Activated T-helper 1 cell treated with anti-CD3 and anti-CD28 coated beads, Interleukin-12 subunit alpha, Interleukin-12 subunit beta, Interleukin-2, Interleukin-4 antibody, amounts not matched to agents 30 ng/mL and 10 ng/mL and 1 ng/mL, durations not matched to agents 14 hours and 24 hours and 36 hours (primary cell): ENCODE data around the gene RIPOR2. TPM values are rescaled to one million over a fixed set of nuclear protein-coding genes. Genes with fewer than 3 reads are reported as not detected.

Experiments used
- DNase-seq: peaks from one replicate; pipeline ENCODE4 v3.0.0; 2021; ENCODE audit warnings: low spot score
- H3K27ac Mint-ChIP-seq: one replicate; pipeline ENCODE4 v1.8.0; 2021; ENCODE audit warnings: mild to moderate bottlenecking, mixed read lengths
- H3K27me3 Mint-ChIP-seq: one replicate; pipeline ENCODE4 v1.8.0; 2022; ENCODE audit warnings: mild to moderate bottlenecking, moderate library complexity, mixed read lengths; ENCODE audit not compliant: insufficient read depth
- H3K36me3 Mint-ChIP-seq: one replicate; pipeline ENCODE4 v1.8.0; 2021; ENCODE audit warnings: low read depth, mixed read lengths
- H3K4me1 Mint-ChIP-seq: one replicate; pipeline ENCODE4 v1.8.0; 2021; ENCODE audit warnings: low read depth, mixed read lengths
- H3K4me3 Mint-ChIP-seq: one replicate; pipeline ENCODE4 v1.8.0; 2021; ENCODE audit warnings: mild to moderate bottlenecking, moderate library complexity, mixed read lengths
- H3K9me3 Mint-ChIP-seq: one replicate; pipeline ENCODE4 v1.8.0; 2021; ENCODE audit warnings: mixed read lengths
- intact Hi-C: fragments of 100-400 bp; cut with micrococcal nuclease; formaldehyde crosslinking; loops from one replicate; pipeline ENCODE4 v1.15.1; 2024
- total RNA-seq: library from RNA; stranded (reverse); gene quantifications from 2 replicates; pipeline ENCODE4 v1.2.3, GENCODE V29; 2022

RIPOR2 gene
- total RNA-seq, 1 donor from 2014 or later = 30.8 TPM

DNA sequence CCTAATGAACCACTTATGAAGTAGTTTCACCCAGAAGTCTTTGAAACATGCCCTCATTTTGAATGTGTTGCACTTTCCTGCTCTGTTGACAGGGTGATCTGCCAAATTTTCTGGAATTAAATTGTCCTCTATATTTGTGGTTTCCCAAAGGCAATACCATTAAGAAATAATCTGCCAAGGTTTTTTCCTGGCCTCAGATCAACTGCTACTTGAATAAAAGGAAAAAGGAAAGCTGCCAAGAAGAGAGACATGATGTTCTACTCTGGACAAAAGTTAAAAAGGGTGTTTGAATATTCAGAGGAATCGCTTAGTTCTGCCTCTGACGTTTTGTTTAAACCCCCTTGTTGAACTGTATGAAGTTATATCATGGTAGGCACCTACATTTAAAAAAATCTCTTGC lies 99.7 kb downstream of the RIPOR2 start:
- H3K4me1 Mint-ChIP-seq = peaks cover 48% of the 10 kb centered on the region

DNA sequence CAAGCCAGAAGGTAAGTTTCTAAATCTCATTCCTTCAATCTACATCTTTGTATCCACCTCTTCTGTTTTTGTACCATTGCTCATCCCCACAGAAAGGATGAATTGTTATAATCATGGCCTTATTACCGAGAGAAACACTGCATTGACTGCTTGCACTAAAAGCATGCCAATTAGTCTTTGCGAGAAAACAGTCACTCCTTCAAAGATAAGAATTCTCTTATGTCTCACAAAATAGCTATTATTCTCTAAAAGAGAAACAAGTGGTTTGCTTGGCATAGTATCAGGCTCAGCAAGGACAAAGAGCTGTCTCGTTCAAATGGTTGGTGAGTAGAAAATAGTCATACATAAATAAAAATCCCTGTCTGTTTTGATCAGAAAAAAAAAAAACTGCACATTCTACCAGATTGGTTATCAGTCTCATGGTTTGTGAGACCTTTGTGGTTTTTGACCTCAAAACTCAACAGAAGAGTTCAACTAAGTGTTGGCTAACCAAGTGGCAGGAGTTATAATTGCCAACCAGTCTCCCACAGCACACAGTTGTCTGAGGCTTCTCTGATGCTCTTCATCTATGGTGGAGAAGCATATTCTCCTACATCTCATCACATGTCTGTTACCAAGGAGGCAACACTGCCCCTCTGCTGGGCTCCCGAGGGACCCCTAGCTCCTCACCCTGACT lies 101.9 kb downstream of the RIPOR2 start:
- H3K4me3 Mint-ChIP-seq = no peak overlapping the region
- H3K4me1 Mint-ChIP-seq = peaks cover 25% of the 10 kb centered on the region
- no peak for DNase-seq
- H3K36me3 Mint-ChIP-seq = peaks cover 58% of the 10 kb centered on the region
- no peaks in the 10 kb centered on the region for H3K9me3 Mint-ChIP-seq
- intact Hi-C loops = no loop called here
- no peaks in the 10 kb centered on the region for H3K27me3 Mint-ChIP-seq
- peak overlapping the region; percentile 61 for H3K27ac Mint-ChIP-seq

More for the DNA sequence above, 99.7 kb downstream of the RIPOR2 start:
- intact Hi-C loops = no loop called here
- H3K27ac Mint-ChIP-seq = no peak overlapping the region
- H3K36me3 Mint-ChIP-seq = peaks cover 63% of the 10 kb centered on the region
- no peak overlapping the region for H3K4me3 Mint-ChIP-seq
- DNase-seq = no peak
- no peaks in the 10 kb centered on the region for H3K9me3 Mint-ChIP-seq
- H3K27me3 Mint-ChIP-seq = no peaks in the 10 kb centered on the region

DNA sequence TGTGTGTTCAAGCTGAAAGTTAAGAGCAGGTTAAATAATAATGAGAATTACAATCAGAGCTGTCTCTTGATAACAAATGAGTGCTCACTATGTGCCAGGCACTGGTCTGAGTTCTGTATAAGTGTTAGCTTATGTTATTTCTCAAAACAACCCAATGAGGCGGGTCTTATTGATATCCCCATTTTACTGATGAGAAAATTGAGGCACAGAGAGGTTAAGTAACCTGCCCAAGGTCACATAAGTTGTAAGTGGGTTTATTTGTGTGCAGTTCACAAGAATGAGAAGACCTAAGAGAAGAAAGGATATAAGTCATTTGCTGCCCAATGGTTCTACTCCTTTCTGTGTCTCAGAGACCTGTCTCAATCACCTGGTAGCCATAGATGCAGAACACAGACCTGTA lies 103.0 kb downstream of the RIPOR2 start:
- no peak overlapping the region for H3K4me3 Mint-ChIP-seq
- peaks cover 20% of the 10 kb centered on the region for H3K4me1 Mint-ChIP-seq
- H3K27me3 Mint-ChIP-seq = no peaks in the 10 kb centered on the region
- H3K36me3 Mint-ChIP-seq = peaks cover 58% of the 10 kb centered on the region
- intact Hi-C loops = no loop called here
- H3K9me3 Mint-ChIP-seq = no peaks in the 10 kb centered on the region
- no peak for DNase-seq
- H3K27ac Mint-ChIP-seq = peak overlapping the region; percentile 62

DNA sequence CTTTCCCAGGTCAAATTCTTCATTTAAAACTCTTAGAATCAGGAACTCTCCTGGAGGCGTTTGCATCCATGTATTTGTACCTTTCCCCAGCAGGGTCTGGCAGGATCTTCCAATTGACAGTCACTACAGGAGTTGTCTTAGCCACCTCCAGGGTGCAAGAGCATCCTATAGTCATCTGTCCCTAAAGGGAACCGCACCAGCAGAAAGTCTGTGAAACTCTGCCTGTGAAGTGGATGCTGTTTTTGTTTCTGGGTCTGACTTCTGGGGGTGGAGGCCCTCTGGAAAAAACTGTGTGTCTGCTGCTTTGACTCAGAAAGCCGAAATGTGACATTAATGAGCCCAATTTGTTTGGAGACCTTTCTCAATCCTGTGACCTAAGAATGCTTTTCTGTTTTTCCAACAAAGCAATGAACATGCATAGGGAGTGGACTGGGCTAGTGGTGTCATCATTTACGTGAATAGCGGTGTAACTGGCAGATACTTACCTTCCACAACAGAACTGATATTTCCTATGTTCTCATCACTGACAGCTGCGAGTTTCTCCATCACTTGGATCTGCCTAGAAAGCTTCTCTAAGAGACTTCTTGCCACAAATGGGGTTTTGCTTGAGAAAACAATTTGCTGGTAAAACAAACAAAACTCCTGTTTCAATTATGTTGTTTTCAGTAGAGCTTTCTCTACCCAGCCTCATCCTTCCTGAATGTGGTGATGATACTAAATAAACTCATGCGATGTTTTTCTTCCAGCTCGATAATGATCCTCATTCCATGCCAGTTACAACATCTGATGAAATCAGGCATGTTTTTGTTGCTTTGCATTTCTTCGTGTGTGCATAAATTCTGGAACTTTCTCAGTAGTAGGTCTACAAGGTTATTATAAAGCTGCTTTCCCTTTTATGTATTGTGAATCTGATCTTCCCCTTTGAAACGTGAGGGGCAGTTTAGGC lies 103.7 kb downstream of the RIPOR2 start:
- H3K4me1 Mint-ChIP-seq = peaks cover 20% of the 10 kb centered on the region
- peak overlapping the region; percentile 62 for H3K27ac Mint-ChIP-seq
- peaks cover 63% of the 10 kb centered on the region for H3K36me3 Mint-ChIP-seq
- intact Hi-C loops = no loop called here
- H3K9me3 Mint-ChIP-seq = no peaks in the 10 kb centered on the region
- no peaks in the 10 kb centered on the region for H3K27me3 Mint-ChIP-seq
- DNase-seq = no peak
- H3K4me3 Mint-ChIP-seq = no peak overlapping the region

DNA sequence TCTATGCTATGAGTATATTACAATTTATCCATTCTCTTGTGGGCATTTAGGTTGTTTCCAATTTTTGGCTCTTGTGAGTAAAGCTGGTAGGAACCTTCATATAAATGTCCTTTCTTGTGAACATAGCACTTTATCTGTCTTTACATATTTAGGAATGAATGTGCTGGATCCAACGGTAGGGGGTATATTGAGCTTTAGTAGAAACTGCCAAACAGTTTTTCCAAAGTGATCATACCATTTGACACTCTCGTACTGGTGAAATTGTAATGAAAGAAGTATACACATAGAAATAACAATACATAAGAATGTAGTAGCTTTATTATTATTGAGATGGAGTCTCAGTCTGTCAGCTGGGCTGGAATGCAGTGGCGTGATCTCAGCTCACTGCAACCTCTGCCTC lies 106.1 kb downstream of the RIPOR2 start:
- Mint-ChIP-seq H3K27me3 (no peaks in the 10 kb centered on the region), H3K36me3 (peaks cover 65% of the 10 kb centered on the region), H3K4me3 (no peak overlapping the region), H3K27ac (no peak overlapping the region), H3K4me1 (peaks cover 10% of the 10 kb centered on the region), H3K9me3 (no peaks in the 10 kb centered on the region)
- DNase-seq = no peak
- intact Hi-C loops = no loop called here

DNA sequence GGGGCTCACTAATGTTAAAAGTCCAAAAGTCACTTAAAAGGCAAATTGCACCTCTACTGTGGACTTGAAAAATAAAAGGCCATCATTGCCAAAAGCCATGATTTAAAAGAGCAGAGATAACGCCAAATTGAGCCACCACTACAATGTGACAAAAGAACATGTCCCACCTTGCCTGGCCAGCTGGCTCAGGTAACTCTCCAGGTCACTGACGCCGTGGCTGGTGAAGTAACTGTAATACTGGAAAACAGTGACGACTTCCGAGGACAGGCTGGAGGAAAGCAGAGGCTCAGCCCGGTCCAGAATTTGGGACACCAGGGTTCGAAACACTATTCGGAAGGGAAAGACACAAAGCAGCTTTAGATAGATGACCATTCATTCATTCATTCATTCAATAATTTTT lies 107.8 kb downstream of the RIPOR2 start:
- DNase-seq = no peak
- no peak overlapping the region for H3K4me3 Mint-ChIP-seq
- intact Hi-C loops = no loop called here
- no peak overlapping the region for H3K27ac Mint-ChIP-seq
- no peaks in the 10 kb centered on the region for H3K27me3 Mint-ChIP-seq
- no peaks in the 10 kb centered on the region for H3K4me1 Mint-ChIP-seq
- H3K9me3 Mint-ChIP-seq = no peaks in the 10 kb centered on the region
- H3K36me3 Mint-ChIP-seq = peaks cover 66% of the 10 kb centered on the region

DNA sequence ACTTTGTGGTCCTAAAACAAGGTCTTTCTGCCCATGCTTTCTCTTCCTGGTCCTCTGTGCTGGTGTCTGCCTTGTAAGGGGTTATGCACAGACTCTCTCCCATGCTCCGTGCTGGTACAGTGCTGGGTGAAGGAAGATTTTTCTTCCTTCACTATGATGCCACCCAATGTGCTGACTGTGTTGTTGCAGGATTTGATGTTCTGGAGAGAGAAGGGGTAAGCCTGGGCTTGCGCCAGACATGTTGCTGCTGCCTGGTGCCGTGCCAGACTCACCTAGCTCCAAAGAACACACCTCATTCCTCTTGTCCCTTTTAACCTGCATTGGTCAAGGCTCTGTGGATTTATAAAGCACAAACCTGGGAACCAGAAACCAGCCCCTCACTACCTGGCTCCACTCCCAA lies 108.6 kb downstream of the RIPOR2 start:
- Mint-ChIP-seq H3K27ac (no peak overlapping the region), H3K4me3 (no peak overlapping the region), H3K4me1 (no peaks in the 10 kb centered on the region), H3K36me3 (peaks cover 59% of the 10 kb centered on the region), H3K9me3 (no peaks in the 10 kb centered on the region), H3K27me3 (no peaks in the 10 kb centered on the region)
- intact Hi-C loops = no loop called here
- no peak for DNase-seq

DNA sequence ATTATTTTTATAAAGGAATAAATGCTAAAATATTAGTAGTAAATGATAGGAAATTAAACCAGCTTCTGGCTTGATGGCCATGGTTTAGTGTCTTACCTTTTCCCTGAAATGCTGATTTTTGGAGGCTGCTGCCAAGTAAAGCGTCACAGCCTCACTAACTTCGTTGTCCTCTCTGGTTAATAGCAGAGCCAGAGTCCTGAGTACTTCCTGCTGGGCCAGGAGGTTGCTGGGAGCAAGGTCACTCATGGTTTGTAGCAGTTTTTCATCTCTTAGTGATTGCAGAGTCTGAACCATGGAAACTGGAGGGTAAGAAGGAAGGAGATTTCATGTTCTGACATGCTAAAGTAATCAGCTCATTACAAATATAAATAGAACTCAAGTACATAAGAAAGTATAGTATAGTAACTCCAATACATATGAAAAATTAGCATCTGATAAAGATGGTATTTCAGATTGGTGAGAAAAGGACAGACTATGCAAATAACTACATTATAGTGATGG lies 110.6 kb downstream of the RIPOR2 start:
- no peak for DNase-seq
- peaks cover 53% of the 10 kb centered on the region for H3K36me3 Mint-ChIP-seq
- H3K4me3 Mint-ChIP-seq = no peak overlapping the region
- no peaks in the 10 kb centered on the region for H3K27me3 Mint-ChIP-seq
- H3K27ac Mint-ChIP-seq = no peak overlapping the region
- H3K9me3 Mint-ChIP-seq = no peaks in the 10 kb centered on the region
- intact Hi-C loops = no loop called here
- H3K4me1 Mint-ChIP-seq = peaks cover 6% of the 10 kb centered on the region

DNA sequence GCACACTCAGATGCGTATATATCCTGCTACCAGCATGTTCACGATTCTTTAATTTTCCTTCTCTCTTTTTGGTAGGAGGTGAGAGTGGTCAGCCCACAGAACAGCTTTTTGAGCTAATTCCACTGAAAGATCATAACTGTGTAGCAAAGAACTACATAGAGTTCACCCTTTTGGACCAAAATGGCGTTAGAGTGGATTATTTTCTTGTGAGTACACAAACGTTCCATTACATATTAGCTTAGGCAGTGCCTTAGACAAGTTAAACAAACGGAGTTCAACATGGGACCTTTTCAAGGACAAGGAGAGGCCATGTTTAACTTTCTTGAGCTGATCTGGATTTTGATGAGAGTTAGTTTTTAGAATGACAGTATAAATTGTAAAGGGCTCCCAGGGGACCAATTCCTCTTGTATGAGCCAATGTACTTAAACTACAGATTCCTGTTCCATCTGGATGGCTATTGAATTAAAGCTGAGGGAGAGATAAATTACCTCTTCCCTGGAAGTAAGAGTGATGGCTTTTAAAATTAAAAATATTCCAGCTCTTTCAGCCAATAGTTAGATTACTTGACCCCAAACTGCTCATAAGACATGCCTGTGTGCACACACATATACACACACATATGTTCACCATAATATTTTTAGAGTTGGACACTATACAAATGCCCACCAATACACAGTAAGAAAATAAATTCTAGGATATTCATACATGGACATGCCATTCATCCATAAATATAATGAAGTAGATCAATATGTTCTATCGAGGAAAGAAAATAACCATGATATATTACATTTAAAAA lies 111.4 kb downstream of the RIPOR2 start:
- H3K27me3 Mint-ChIP-seq = no peaks in the 10 kb centered on the region
- no peak for DNase-seq
- intact Hi-C loops = no loop called here
- H3K9me3 Mint-ChIP-seq = no peaks in the 10 kb centered on the region
- H3K36me3 Mint-ChIP-seq = peaks cover 50% of the 10 kb centered on the region
- no peak overlapping the region for H3K27ac Mint-ChIP-seq
- no peak overlapping the region for H3K4me3 Mint-ChIP-seq
- peaks cover 6% of the 10 kb centered on the region for H3K4me1 Mint-ChIP-seq

DNA sequence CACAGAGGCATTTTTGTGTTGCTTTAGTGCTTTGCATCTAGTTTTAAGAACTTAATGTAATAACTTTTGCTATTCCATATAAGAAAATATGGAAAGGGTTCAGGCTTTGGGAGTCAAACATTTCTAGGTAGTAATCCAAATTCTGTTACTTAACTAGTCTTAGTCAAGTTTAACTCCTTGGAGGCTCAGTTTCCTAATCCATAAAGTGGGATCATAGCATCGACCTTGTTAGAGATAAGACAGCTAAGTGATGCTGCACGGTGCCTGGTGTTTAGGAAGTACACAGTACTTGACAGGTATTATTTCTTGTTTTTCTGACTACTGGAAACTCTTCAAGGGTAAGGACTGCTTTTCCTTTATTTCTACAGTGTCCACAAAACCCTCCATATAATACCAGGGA lies 112.6 kb downstream of the RIPOR2 start:
- Mint-ChIP-seq H3K4me1 (peaks cover 6% of the 10 kb centered on the region), H3K27ac (no peak overlapping the region), H3K36me3 (peaks cover 52% of the 10 kb centered on the region), H3K27me3 (no peaks in the 10 kb centered on the region), H3K4me3 (no peak overlapping the region), H3K9me3 (no peaks in the 10 kb centered on the region)
- DNase-seq = no peak
- intact Hi-C loops = no loop called here

DNA sequence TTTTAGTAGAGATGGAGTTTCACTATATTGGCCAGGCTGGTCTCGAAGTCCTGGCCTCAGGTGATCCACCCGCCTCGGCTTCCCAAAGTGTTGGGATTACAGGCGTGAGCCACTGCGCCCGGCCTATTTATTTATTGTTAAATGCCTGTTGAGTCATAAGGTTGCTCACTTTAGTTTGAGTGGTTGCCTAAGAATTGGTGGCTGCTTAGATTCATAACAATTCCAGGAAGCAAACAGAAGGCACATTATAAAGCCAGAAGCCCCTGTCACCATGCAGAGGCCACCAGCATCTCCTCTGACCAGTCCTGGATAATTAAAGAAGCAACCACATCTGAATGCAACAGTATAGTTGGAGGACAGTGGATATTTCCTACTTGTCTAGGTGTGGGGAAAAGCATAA lies 113.1 kb downstream of the RIPOR2 start:
- Mint-ChIP-seq H3K9me3 (no peaks in the 10 kb centered on the region), H3K4me3 (no peak overlapping the region), H3K27me3 (no peaks in the 10 kb centered on the region), H3K4me1 (peaks cover 6% of the 10 kb centered on the region), H3K36me3 (peaks cover 49% of the 10 kb centered on the region), H3K27ac (no peak overlapping the region)
- intact Hi-C loops = no loop called here
- DNase-seq = no peak

DNA sequence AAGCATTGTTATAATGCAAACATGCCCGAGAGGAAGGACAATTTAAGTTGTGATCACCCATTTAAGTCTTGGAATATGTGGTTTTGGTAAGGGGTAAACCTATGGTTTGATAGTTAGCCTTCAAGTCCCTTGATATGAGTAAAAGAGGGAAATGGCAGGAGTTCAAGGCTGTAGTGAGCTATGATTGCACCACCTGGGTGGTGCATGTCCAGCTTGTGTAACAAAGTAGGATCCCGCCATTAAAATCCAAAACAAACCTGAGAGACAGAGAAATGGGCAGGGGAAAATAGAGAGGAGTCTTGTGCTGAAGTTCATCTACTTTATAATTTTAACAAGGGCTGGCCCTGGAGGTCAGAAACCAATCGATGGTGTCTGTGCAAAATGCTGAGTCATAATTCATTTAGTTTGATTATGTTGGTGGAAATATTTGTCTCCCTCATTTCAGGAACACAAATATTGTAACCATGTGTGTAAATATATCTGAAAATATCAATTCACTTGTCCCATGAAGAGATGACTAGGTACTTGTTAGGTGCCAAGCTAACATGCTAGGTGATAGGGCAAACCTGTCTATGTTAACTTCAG lies 113.8 kb downstream of the RIPOR2 start:
- Mint-ChIP-seq H3K4me3 (no peak overlapping the region), H3K36me3 (peaks cover 45% of the 10 kb centered on the region), H3K9me3 (no peaks in the 10 kb centered on the region), H3K27ac (no peak overlapping the region), H3K27me3 (no peaks in the 10 kb centered on the region), H3K4me1 (peaks cover 6% of the 10 kb centered on the region)
- DNase-seq = no peak
- intact Hi-C loops = no loop called here
